A549 (cell line): ENCODE data around the gene WBP11.

Experiments used
- CHD2 ChIP-seq: fragments of 150-350 bp; IDR thresholded peaks from 2 replicates; pipeline ENCODE4 v1.6.1; 2014; ENCODE audit warnings: low read length; ENCODE audit not compliant: partially characterized antibody
- JUN ChIP-seq, 2 experiments: fragments of >200 bp; sonication (Bioruptor Twin); formaldehyde crosslinking; IDR thresholded peaks; 2 replicates in 1 of 2; 3 replicates in 1 of 2; pipeline ENCODE4 v1.6.1; 2016 to 2017
- KDM1A ChIP-seq: fragments of 200-600 bp; sonication (generic); IDR thresholded peaks from 2 replicates; pipeline ENCODE4 v1.6.1; 2016; ENCODE audit warnings: low read depth, mild to moderate bottlenecking
- MAZ ChIP-seq: fragments of 150-350 bp; IDR thresholded peaks from 2 replicates; pipeline ENCODE4 v1.6.1; 2014; ENCODE audit warnings: antibody characterized with exemption, low read depth, low read length, borderline replicate concordance
- POLR2A ChIP-seq: IDR thresholded peaks from 2 replicates; pipeline ENCODE4 v1.6.1; 2012; ENCODE audit warnings: mild to moderate bottlenecking, low read length
- RFX5 ChIP-seq: fragments of 450-650 bp; IDR thresholded peaks from 2 replicates; pipeline ENCODE4 v1.7.1; 2014; ENCODE audit warnings: antibody characterized with exemption, mild to moderate bottlenecking, moderate library complexity
- RNF2 ChIP-seq: fragments of 200-600 bp; sonication (generic); IDR thresholded peaks from 2 replicates; pipeline ENCODE4 v1.6.1; 2016; ENCODE audit warnings: low read depth, mild to moderate bottlenecking, antibody characterized with exemption, moderate library complexity, borderline replicate concordance
- TF ChIP-seq, protein P1 (sequence below): fragments of >200 bp; sonication (Bioruptor Twin); formaldehyde crosslinking; IDR thresholded peaks from 3 replicates; pipeline ENCODE4 v1.5.1; 2016
- TF ChIP-seq, protein P2 (sequence below): IDR thresholded peaks from 2 replicates; pipeline ENCODE4 v1.6.1; 2012

DNA sequence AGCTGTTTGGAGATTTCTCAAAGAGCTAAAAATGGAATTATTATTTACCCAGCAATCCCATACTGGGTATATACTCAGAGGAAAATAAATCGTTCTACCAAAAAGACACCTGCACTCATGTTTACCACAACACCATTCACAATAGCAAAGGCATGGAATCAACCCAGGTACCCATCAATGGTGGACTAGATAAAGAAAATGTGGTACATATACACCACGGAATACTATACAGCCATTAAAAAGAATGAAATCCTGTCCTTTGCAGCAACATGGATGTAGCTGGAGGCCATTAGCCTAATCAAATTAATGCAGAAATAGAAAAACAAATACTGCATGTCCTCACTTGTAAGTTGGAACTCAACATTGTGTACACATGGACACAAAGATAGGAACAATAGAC is 37.9 kb downstream of the WBP11 start:
- TF ChIP-seq POLR2A (no peak), KDM1A (no peak), MAZ (no peak), CHD2 (no peak), RNF2 (no peak), JUN (IDR thresholded peaks at IDR 0.05) (no peak), RFX5 (no peak)
- TF ChIP-seq, protein P1, sequence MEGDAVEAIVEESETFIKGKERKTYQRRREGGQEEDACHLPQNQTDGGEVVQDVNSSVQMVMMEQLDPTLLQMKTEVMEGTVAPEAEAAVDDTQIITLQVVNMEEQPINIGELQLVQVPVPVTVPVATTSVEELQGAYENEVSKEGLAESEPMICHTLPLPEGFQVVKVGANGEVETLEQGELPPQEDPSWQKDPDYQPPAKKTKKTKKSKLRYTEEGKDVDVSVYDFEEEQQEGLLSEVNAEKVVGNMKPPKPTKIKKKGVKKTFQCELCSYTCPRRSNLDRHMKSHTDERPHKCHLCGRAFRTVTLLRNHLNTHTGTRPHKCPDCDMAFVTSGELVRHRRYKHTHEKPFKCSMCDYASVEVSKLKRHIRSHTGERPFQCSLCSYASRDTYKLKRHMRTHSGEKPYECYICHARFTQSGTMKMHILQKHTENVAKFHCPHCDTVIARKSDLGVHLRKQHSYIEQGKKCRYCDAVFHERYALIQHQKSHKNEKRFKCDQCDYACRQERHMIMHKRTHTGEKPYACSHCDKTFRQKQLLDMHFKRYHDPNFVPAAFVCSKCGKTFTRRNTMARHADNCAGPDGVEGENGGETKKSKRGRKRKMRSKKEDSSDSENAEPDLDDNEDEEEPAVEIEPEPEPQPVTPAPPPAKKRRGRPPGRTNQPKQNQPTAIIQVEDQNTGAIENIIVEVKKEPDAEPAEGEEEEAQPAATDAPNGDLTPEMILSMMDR, result no peak
- TF ChIP-seq, protein P2, sequence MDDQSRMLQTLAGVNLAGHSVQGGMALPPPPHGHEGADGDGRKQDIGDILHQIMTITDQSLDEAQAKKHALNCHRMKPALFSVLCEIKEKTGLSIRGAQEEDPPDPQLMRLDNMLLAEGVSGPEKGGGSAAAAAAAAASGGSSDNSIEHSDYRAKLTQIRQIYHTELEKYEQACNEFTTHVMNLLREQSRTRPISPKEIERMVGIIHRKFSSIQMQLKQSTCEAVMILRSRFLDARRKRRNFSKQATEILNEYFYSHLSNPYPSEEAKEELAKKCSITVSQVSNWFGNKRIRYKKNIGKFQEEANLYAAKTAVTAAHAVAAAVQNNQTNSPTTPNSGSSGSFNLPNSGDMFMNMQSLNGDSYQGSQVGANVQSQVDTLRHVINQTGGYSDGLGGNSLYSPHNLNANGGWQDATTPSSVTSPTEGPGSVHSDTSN, result no peak
